ENCODE data around the gene ROPN1L.
"Not testable (repeated sequence)": the region's sequence is repeated elsewhere in the genome, so short reads cannot be mapped to it uniquely, and the experiment has no call there.

ROPN1L gene

GRCh38 chr5:10489810-10490426, 48.2 kb downstream of the ROPN1L start:
- no peak for TF ChIP-seq CTCF (IDR thresholded peaks at IDR 0.05)
- Histone ChIP-seq H3K4me3 (no peak overlapping the region), H3K27ac (no peak overlapping the region)
- no peak for DNase-seq (ENCODE audit: low spot score)

DNA sequence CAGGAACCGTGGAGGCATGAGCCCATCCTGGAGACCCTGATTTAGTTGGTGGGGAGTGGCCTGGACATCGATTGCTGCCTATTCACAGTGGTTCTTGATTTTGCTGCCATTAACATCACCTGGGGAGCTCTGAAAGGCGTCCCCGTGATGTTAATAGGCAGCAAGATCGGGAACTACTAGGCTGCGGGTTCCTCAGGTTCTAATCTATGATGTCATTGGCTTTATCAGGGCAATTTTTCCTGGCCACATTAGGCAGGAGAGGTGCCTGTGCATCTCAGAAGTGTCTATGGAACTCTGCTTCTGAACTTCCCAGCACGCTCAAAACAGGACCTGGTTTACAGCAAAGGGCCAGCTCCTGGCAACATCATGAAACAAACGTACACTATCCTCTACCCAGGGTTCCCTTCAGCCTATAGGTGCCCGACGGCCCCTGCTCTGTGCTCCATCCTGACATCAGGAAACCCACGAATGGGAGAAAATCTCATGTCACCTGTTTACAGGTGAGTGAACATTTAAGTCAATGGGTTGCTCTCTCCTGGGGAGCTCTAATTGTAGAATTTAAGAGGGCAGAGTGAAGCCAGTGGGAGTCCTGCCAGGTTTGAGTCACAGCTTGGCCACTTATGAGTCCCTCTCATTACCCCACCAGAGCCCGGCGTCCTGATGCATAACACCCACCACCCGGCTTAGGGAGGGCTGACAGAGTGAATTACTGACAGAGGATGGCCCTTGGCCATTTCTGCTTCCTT, 49.4 kb downstream of the ROPN1L start:
- TF ChIP-seq CTCF (IDR thresholded peaks at IDR 0.05) = no peak
- H3K27ac ChIP-seq = no peak overlapping the region
- DNase-seq (ENCODE audit: low spot score) = no peak
- H3K4me3 ChIP-seq = no peak overlapping the region

- DNase-seq (ENCODE audit: low spot score) = no peak
- Histone ChIP-seq H3K4me3 (no peak overlapping the region), H3K27ac (no peak overlapping the region)
- TF ChIP-seq CTCF (IDR thresholded peaks at IDR 0.05) = no peak
These were observed 50.0 kb downstream of the ROPN1L start for GRCh38 chr5:10491673-10492026.

DNA sequence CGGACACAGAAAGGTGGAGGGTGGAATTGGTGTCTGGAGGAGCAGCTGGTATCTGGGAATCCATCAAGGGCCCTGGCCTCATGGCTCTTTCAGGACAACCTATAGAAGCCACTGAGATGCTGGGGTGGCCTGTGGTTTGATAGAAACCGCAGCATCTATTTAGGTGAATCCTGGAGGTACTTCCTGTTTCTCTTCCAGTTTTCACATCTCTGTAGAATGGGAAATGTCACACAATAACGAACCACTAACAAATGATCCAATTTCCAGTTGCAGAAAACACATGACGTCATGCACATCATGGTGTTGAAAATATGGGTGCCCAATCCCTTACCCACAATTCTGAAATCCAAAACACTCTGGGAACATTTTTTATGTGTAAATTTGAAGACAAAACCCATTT, 52.2 kb downstream of the ROPN1L start:
- TF ChIP-seq CTCF (IDR thresholded peaks at IDR 0.05) = no peak
- DNase-seq (ENCODE audit: low spot score) = no peak

DNA sequence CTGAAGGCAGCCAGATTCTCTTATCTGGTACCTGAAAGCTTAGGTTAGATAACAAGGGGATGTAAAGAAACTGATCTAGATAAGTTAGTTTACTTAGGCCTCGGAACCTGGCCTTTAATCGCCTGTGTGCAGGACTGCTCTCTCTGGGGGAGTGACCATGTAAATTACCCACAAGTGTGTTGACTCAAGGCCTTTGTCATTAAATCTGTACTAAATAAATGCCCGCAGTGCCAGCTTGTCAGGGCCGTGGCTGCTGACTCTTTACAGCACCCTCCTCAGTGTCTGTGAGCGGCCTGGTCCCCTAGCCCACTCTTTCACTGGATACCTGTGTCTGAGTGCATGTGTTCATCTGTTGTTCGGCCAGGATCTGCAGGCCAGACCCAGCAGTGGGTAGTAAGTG, 52.8 kb downstream of the ROPN1L start:
- H3K27ac ChIP-seq; DNase-seq (ENCODE audit: low spot score); H3K4me3 ChIP-seq: not testable (repeated sequence)

More for the DNA sequence above, 52.2 kb downstream of the ROPN1L start:
- Histone ChIP-seq H3K27ac (no peak overlapping the region), H3K4me3 (no peak overlapping the region)

GRCh38 chr5:10497554-10497953, 55.9 kb downstream of the ROPN1L start:
- DNase-seq (ENCODE audit: low spot score) = no peak
- TF ChIP-seq CTCF (IDR thresholded peaks at IDR 0.05) = no peak
- no peak overlapping the region for H3K4me3 ChIP-seq
- H3K27ac ChIP-seq = no peak overlapping the region

- Histone ChIP-seq H3K4me3 (no peak overlapping the region), H3K27ac (no peak overlapping the region)
- no peak for DNase-seq (ENCODE audit: low spot score)
- TF ChIP-seq CTCF (IDR thresholded peaks at IDR 0.05) = no peak
These were observed 56.7 kb downstream of the ROPN1L start for GRCh38 chr5:10498350-10498749.
